Frontal cortex (tissue), 4 donors: ENCODE measurements around the gene OR7A10. TPM values are rescaled to one million over a fixed set of nuclear protein-coding genes. Genes with fewer than 3 reads are reported as not detected.
"Not testable (repeated sequence)": the region's sequence is repeated elsewhere in the genome, so short reads cannot be mapped to it uniquely, and the experiment has no call there.

ENCODE experiments used
- DNase-seq, 2 donors: peaks; one replicate each; pipeline ENCODE4 v3.0.0; 2012; ENCODE audit warnings: low spot score in 2 of 2
- FAIRE-seq: peaks from 2 replicates; lab custom pipeline; 2012; peaks lifted over from hg19 to GRCh38; lab: Jason Lieb, UNC
- small RNA-seq: library from RNA; depleted of rRNA; stranded (forward); fragments of <200 nt; gene quantifications from one replicate; pipeline ENCODE3, GENCODE V24; 2014
- total RNA-seq: library from RNA; depleted of rRNA; stranded (reverse); fragments of >200 nt; gene quantifications from one replicate; pipeline ENCODE4 v1.2.3, GENCODE V29; 2014
- donor health status: control.
- donor health status: control.
- donor health status: control.

The OR7A10 gene
- total RNA-seq, 1 donor from 2014 or later, result not detected

- DNase-seq, result no peak
- FAIRE-seq, result no peak
Observed at GRCh38 chr19:14798760-14799159, 50.0 kb downstream of the OR7A10 start.

- DNase-seq (no peak), FAIRE-seq (no peak)
Observed at GRCh38 chr19:14796021-14796420, 52.7 kb downstream of the OR7A10 start.

GRCh38 chr19:14795078-14795721, 53.5 kb downstream of the OR7A10 start:
- no peak for DNase-seq
- no peak for FAIRE-seq

- not testable (repeated sequence) for FAIRE-seq, DNase-seq
Observed at GRCh38 chr19:14792250-14792649, 56.5 kb downstream of the OR7A10 start.

Small RNA genes within 50 kb of the gene (small RNA-seq; reads per million reads assigned to genes)
- gene AC005255.1 (not detected), gene OR7A18P (not detected)

Other genes with a start within 250 kb of the OR7A10 start
- not detected for gene ADGRE3, start 174.1 kb downstream of the OR7A10 start, total RNA-seq
- gene ZNF333, start 158.9 kb downstream of the OR7A10 start, total RNA-seq, result 33.4 TPM
- gene ADGRE2, start 70.4 kb downstream of the OR7A10 start, total RNA-seq, result under 0.01 TPM
- not detected for gene OR7A5, start 13.7 kb downstream of the OR7A10 start, total RNA-seq
- gene OR7C1, start 13.7 kb downstream of the OR7A10 start, total RNA-seq, result not detected
- not detected for gene OR7A17, start 37.2 kb upstream of the OR7A10 start, total RNA-seq
- gene OR7C2, start 92.6 kb upstream of the OR7A10 start, total RNA-seq, result not detected
- gene SLC1A6, start 130.9 kb upstream of the OR7A10 start, total RNA-seq, result 54.6 TPM
- gene CASP14, start 200.6 kb upstream of the OR7A10 start, total RNA-seq, result not detected
- gene OR1I1, start 233.3 kb upstream of the OR7A10 start, total RNA-seq, result under 0.01 TPM